Calu3 (cell line): ENCODE results near the gene TRERF1. TPM values are rescaled to one million over a fixed set of nuclear protein-coding genes. Genes with fewer than 3 reads are reported as not detected.

ENCODE experiments used
- BruUV-seq: library from RNA; stranded (reverse); fragments of 400-500 nt; replicated peaks from 2 replicates; lab custom pipeline; 2021; lab: Mats Ljungman, UMichigan
- CTCF ChIA-PET: fragments of 300-600 bp; sonication (Branson Sonifier 250); formaldehyde crosslinking; loops from one replicate; lab custom pipeline; 2022; ENCODE audit warnings: antibody characterized with exemption; lab: Charles Lee
- DNase-seq: peaks from one replicate; pipeline ENCODE4 v3.0.0; 2022
- H3K27ac Mint-ChIP-seq: one replicate; pipeline ENCODE4 v1.8.0; 2022; ENCODE audit warnings: mixed read lengths; ENCODE audit not compliant: unreplicated experiment
- H3K27me3 Mint-ChIP-seq: one replicate; pipeline ENCODE4 v1.8.0; 2022; ENCODE audit warnings: mixed read lengths; ENCODE audit not compliant: unreplicated experiment
- H3K36me3 Mint-ChIP-seq: one replicate; pipeline ENCODE4 v1.8.0; 2022; ENCODE audit warnings: mild to moderate bottlenecking, moderate library complexity, mixed read lengths; ENCODE audit not compliant: insufficient read depth, unreplicated experiment
- H3K4me1 Mint-ChIP-seq: one replicate; pipeline ENCODE4 v1.8.0; 2022; ENCODE audit warnings: mild to moderate bottlenecking, low read depth, mixed read lengths; ENCODE audit not compliant: unreplicated experiment
- H3K4me3 Mint-ChIP-seq: one replicate; pipeline ENCODE4 v1.8.0; 2022; ENCODE audit warnings: mild to moderate bottlenecking, low read depth, moderate library complexity, mixed read lengths; ENCODE audit not compliant: unreplicated experiment
- H3K9me3 Mint-ChIP-seq: one replicate; pipeline ENCODE4 v1.8.0; 2022; ENCODE audit warnings: low read depth, mixed read lengths; ENCODE audit not compliant: unreplicated experiment
- intact Hi-C: fragments of 100-400 bp; cut with micrococcal nuclease; formaldehyde crosslinking; loops from one replicate; pipeline ENCODE4 v1.10.0; 2022; ENCODE audit not compliant: unreplicated experiment
- total RNA-seq: library from RNA; stranded (reverse); gene quantifications from 2 replicates; pipeline ENCODE4 v1.2.3, GENCODE V29; 2022
- TF ChIP-seq, protein P1 (sequence below): fragments of 200-600 bp; IDR thresholded peaks from one replicate; pipeline ENCODE4 v1.8.0; 2022; ENCODE audit warnings: antibody characterized with exemption; ENCODE audit not compliant: unreplicated experiment

TRERF1 gene
- total RNA-seq, 1 experiment from 2014 or later: 1.4 TPM

DNA sequence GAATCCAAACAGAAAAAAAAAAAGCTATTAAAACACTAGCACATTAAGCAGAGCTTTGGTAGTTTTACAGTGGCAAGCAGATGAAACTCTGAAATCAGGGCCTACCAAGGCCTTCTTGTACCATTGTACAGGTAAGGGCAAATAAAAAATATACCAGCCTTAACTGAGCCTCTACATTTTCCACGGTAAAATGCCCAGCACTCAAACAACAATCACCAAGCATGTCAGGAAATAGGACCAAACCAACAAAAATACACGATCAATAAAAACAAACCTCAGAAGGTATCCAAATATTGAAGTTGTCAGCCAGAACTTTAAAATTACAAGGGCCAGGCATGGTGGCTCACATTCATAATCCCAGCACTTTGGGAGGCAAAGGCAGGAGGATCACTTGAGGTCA lies 18.3 kb downstream of the TRERF1 start:
- H3K36me3 Mint-ChIP-seq: no peaks in the 10 kb centered on the region
- no peak for DNase-seq
- no peaks in the 10 kb centered on the region for H3K27me3 Mint-ChIP-seq
- intact Hi-C loops: no loop called here
- TF ChIP-seq, protein P1, sequence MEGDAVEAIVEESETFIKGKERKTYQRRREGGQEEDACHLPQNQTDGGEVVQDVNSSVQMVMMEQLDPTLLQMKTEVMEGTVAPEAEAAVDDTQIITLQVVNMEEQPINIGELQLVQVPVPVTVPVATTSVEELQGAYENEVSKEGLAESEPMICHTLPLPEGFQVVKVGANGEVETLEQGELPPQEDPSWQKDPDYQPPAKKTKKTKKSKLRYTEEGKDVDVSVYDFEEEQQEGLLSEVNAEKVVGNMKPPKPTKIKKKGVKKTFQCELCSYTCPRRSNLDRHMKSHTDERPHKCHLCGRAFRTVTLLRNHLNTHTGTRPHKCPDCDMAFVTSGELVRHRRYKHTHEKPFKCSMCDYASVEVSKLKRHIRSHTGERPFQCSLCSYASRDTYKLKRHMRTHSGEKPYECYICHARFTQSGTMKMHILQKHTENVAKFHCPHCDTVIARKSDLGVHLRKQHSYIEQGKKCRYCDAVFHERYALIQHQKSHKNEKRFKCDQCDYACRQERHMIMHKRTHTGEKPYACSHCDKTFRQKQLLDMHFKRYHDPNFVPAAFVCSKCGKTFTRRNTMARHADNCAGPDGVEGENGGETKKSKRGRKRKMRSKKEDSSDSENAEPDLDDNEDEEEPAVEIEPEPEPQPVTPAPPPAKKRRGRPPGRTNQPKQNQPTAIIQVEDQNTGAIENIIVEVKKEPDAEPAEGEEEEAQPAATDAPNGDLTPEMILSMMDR: no peak
- peaks cover 7% of the 10 kb centered on the region for H3K9me3 Mint-ChIP-seq
- no TSS peak for BruUV-seq
- H3K27ac Mint-ChIP-seq: no peak overlapping the region
- no peaks in the 10 kb centered on the region for H3K4me1 Mint-ChIP-seq
- H3K4me3 Mint-ChIP-seq: no peak overlapping the region
- CTCF ChIA-PET: interaction anchor here (0.6 to 1.0 kb wide), 3 partner anchors 8 to 888 kb away, joined by 3 to 5 read pairs (median 3); no protein-coding TSS in a partner anchor

DNA sequence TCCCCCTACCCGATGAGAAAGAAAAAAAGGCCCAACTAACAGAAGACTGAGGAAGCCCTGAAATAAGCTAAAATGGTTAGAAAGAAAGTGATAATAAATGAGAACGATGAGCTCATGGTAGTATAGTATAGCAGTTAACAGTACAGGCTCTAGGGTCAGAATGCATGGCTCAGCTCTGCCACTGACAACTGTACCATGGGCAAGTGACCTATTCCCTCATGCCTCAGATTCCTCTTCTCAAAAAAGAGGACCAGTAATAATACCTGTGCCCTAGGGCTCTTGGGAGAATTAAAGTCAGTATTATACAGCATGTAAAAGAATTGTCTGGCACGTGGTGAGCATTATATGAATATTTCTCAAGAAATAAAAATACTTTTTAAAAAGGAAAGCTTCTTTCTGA lies 19.8 kb downstream of the TRERF1 start:
- TF ChIP-seq, protein P1: no peak
- peaks cover 7% of the 10 kb centered on the region for H3K9me3 Mint-ChIP-seq
- CTCF ChIA-PET: no interaction called here
- H3K27me3 Mint-ChIP-seq: no peaks in the 10 kb centered on the region
- intact Hi-C loops: no loop called here
- H3K4me3 Mint-ChIP-seq: no peak overlapping the region
- DNase-seq: no peak
- no peak overlapping the region for H3K27ac Mint-ChIP-seq
- H3K36me3 Mint-ChIP-seq: no peaks in the 10 kb centered on the region
- BruUV-seq: no TSS peak
- H3K4me1 Mint-ChIP-seq: no peaks in the 10 kb centered on the region

DNA sequence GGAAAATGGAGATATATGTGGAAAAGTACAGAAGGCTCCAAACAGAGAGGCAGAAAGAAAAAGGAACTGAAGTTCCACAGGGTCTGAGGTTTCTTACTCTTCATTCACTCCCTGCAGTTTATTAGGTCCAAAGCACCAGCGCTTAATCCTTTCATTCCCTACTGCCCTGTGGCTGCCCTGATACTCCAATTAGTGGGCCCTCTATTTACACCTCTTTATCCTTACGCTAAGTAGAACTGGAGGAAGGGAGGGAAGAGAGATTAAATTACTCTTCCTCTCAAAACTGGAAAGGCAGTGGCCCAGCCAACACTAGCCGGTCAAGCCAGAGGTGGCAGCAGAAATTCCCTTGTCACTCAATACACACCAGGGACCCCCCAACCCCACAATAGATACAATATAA lies 20.4 kb downstream of the TRERF1 start:
- no peak overlapping the region for H3K4me3 Mint-ChIP-seq
- TF ChIP-seq, protein P1: no peak
- intact Hi-C loops: no loop called here
- CTCF ChIA-PET: no interaction called here
- peaks cover 7% of the 10 kb centered on the region for H3K9me3 Mint-ChIP-seq
- H3K27ac Mint-ChIP-seq: no peak overlapping the region
- no peaks in the 10 kb centered on the region for H3K4me1 Mint-ChIP-seq
- no peak for DNase-seq
- H3K27me3 Mint-ChIP-seq: no peaks in the 10 kb centered on the region
- H3K36me3 Mint-ChIP-seq: no peaks in the 10 kb centered on the region
- no TSS peak for BruUV-seq

DNA sequence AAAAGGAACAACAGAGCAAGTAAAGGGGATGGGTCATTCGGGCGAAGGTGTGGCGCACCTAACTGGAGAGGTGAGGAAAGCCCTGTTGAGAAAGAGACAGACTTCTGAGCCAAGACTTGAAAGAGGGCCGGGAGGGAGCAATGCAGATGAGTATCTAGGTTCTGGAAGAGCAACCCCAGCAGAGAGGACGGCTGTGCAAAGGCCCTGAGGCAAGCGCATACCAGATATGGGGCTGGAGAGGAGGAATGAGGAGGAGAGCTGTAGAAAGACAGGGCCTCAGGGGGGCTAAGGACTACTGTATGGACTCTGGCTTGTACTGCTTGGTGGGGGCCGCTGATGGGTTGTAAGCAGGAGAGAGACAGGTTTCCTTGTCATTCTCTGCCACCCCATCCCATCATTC lies 21.9 kb downstream of the TRERF1 start:
- no peak overlapping the region for H3K27ac Mint-ChIP-seq
- H3K27me3 Mint-ChIP-seq: no peaks in the 10 kb centered on the region
- intact Hi-C loops: no loop called here
- H3K4me3 Mint-ChIP-seq: no peak overlapping the region
- CTCF ChIA-PET: interaction anchor here (0.8 to 1.1 kb wide), 2 partner anchors 25 to 44 kb away, joined by 3 read pairs; no protein-coding TSS in a partner anchor
- TF ChIP-seq, protein P1: no peak
- no TSS peak for BruUV-seq
- peaks cover 7% of the 10 kb centered on the region for H3K9me3 Mint-ChIP-seq
- H3K36me3 Mint-ChIP-seq: no peaks in the 10 kb centered on the region
- peaks cover 3% of the 10 kb centered on the region for H3K4me1 Mint-ChIP-seq
- no peak for DNase-seq
